OCI-LY7 (cell line): Measurements from ENCODE around the gene DDB1. TPM values are rescaled to one million over a fixed set of nuclear protein-coding genes. Genes with fewer than 3 reads are reported as not detected.

Experiments
- BruUV-seq: library from RNA; stranded (reverse); fragments of 400-500 nt; replicated peaks from 2 replicates; lab custom pipeline; 2021; lab: Mats Ljungman, UMichigan
- CTCF ChIA-PET: fragments of 300-600 bp; sonication (Branson Sonifier 250); formaldehyde crosslinking; loops from one replicate; lab custom pipeline; 2022; ENCODE audit warnings: antibody characterized with exemption; ENCODE audit not compliant: unreplicated experiment; lab: Charles Lee
- POLR2A ChIA-PET: fragments of 300-600 bp; sonication (Branson Sonifier 250); formaldehyde crosslinking; loops from one replicate; lab custom pipeline; 2022; ENCODE audit warnings: antibody characterized with exemption; lab: Charles Lee
- DNase-seq: peaks from one replicate; pipeline ENCODE4 v3.0.0-alpha.2; 2015; ENCODE audit warnings: low spot score
- H2AFZ ChIP-seq: fragments of 200-600 bp; sonication (generic), shearing (Covaris generic); 2 replicates; pipeline ENCODE4 v1.6.1; 2014; ENCODE audit warnings: mild to moderate bottlenecking, antibody characterized with exemption, low read length, moderate library complexity
- H3K27ac ChIP-seq: fragments of 200-600 bp; sonication (generic); 2 replicates; pipeline ENCODE4 v1.5.1; 2014; ENCODE audit warnings: mixed run types, low read depth, mild to moderate bottlenecking, moderate library complexity, low read length, inconsistent platforms; ENCODE audit not compliant: poor library complexity, severe bottlenecking
- H3K36me3 ChIP-seq: fragments of 200-600 bp; sonication (generic); 2 replicates; pipeline ENCODE4 v1.6.1; 2014; ENCODE audit warnings: mild to moderate bottlenecking, antibody characterized with exemption, low read length, moderate library complexity, mixed read lengths; ENCODE audit not compliant: insufficient read depth
- H3K4me1 ChIP-seq: fragments of 200-600 bp; sonication (generic); 2 replicates; pipeline ENCODE4 v1.5.1; 2014; ENCODE audit warnings: mild to moderate bottlenecking, low read length; ENCODE audit not compliant: insufficient read depth, poor library complexity, severe bottlenecking
- H3K4me2 ChIP-seq: fragments of 200-600 bp; sonication (generic); 2 replicates; pipeline ENCODE4 v1.6.1; 2014; ENCODE audit warnings: mild to moderate bottlenecking, low read length
- H3K4me3 ChIP-seq: fragments of 200-600 bp; sonication (generic); 2 replicates; pipeline ENCODE4 v1.5.1; 2014; ENCODE audit warnings: mild to moderate bottlenecking, low read depth, low read length; ENCODE audit not compliant: poor library complexity, severe bottlenecking
- H3K79me2 ChIP-seq: fragments of 200-600 bp; sonication (generic); 2 replicates; pipeline ENCODE4 v1.6.1; 2016; ENCODE audit warnings: low read depth, mild to moderate bottlenecking, low read length, moderate library complexity, mixed read lengths; ENCODE audit not compliant: insufficient read depth
- H3K9me2 ChIP-seq: fragments of 200-600 bp; sonication (generic); 2 replicates; pipeline ENCODE4 v1.6.1; 2016; ENCODE audit warnings: mild to moderate bottlenecking, low read length, mixed read lengths; ENCODE audit not compliant: insufficient read depth
- H3K9me3 ChIP-seq: fragments of 200-600 bp; sonication (generic); 2 replicates; pipeline ENCODE4 v1.6.1; 2014; ENCODE audit warnings: mild to moderate bottlenecking, mixed run types, low read length, mixed read lengths
- H4K20me1 ChIP-seq: fragments of 200-600 bp; sonication (generic); 2 replicates; pipeline ENCODE4 v1.6.1; 2014; ENCODE audit warnings: mild to moderate bottlenecking, antibody characterized with exemption, low read length, moderate library complexity, mixed read lengths; ENCODE audit not compliant: insufficient read depth
- EZH2phosphoT487 ChIP-seq: fragments of 200-600 bp; sonication (generic); IDR thresholded peaks from 2 replicates; pipeline ENCODE4 v1.6.1; 2018; ENCODE audit warnings: low read depth, borderline replicate concordance, mild to moderate bottlenecking, mixed run types, antibody characterized with exemption, low read length, moderate library complexity, mixed read lengths
- intact Hi-C: fragments of 100-400 bp; cut with micrococcal nuclease; formaldehyde crosslinking; loops from one replicate; pipeline ENCODE4 v1.10.0; 2022; ENCODE audit not compliant: unreplicated experiment
- total RNA-seq, 2 experiments: library from RNA; depleted of rRNA in 1 of 2; stranded (reverse); fragments of >200 nt in 1 of 2; shearing (Covaris generic) in 1 of 2; gene quantifications; 2 replicates each; pipeline ENCODE4 v1.2.3, GENCODE V29; 2014 to 2022
- TF ChIP-seq, protein P1 (sequence below): fragments of 200-600 bp; sonication (generic); conservative IDR thresholded peaks from 2 replicates; pipeline ENCODE4 v1.5.1; 2014; ENCODE audit warnings: mild to moderate bottlenecking, antibody characterized with exemption, low read length, moderate library complexity, mixed read lengths

The DDB1 gene
- total RNA-seq, 2 experiments from 2014 or later, result 194 to 225 TPM

DNA sequence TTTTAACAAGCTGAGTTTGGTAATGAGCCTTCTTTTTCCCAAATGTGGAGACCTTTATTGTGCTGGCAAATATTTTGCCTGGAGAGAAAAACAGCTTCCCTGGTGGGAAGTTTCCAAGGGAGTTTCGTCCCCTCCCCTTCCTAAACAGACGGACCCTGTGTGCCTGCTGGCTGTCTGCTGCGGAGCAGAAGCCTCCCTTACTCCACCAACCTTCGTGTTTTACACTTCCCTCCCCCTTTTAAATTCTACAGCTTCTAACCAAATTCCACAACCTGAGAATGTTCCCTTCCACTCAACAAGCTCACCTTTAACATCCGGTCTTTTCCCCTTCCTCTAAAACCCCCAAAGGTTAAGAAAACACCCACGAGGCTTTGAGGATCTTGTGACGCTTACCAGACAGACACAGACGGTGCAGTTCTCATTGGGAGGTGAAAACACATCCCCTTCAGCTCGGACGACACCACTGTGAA, 54.9 kb downstream of the DDB1 start:
- Histone ChIP-seq H3K9me3 (no peaks in the 10 kb centered on the region), H3K27ac (no peak overlapping the region), H3K79me2 (no peaks in the 10 kb centered on the region), H3K4me1 (no peaks in the 10 kb centered on the region), H3K9me2 (no peaks in the 10 kb centered on the region), H3K4me2 (no peak overlapping the region), H4K20me1 (no peaks in the 10 kb centered on the region), H3K4me3 (no peak overlapping the region), H3K36me3 (no peaks in the 10 kb centered on the region), H2AFZ (no peak overlapping the region)
- DNase-seq, result no peak
- no TSS peak for BruUV-seq
- CTCF ChIA-PET, result no interaction called here
- POLR2A ChIA-PET, result interaction anchor here (0.7 kb wide), 1 partner anchor 12 kb away, joined by 3 read pairs; no protein-coding TSS in a partner anchor
- TF ChIP-seq EZH2phosphoT487, result no peak
- TF ChIP-seq, protein P1, sequence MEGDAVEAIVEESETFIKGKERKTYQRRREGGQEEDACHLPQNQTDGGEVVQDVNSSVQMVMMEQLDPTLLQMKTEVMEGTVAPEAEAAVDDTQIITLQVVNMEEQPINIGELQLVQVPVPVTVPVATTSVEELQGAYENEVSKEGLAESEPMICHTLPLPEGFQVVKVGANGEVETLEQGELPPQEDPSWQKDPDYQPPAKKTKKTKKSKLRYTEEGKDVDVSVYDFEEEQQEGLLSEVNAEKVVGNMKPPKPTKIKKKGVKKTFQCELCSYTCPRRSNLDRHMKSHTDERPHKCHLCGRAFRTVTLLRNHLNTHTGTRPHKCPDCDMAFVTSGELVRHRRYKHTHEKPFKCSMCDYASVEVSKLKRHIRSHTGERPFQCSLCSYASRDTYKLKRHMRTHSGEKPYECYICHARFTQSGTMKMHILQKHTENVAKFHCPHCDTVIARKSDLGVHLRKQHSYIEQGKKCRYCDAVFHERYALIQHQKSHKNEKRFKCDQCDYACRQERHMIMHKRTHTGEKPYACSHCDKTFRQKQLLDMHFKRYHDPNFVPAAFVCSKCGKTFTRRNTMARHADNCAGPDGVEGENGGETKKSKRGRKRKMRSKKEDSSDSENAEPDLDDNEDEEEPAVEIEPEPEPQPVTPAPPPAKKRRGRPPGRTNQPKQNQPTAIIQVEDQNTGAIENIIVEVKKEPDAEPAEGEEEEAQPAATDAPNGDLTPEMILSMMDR, result no peak
- intact Hi-C loops, result no loop called here

DNA sequence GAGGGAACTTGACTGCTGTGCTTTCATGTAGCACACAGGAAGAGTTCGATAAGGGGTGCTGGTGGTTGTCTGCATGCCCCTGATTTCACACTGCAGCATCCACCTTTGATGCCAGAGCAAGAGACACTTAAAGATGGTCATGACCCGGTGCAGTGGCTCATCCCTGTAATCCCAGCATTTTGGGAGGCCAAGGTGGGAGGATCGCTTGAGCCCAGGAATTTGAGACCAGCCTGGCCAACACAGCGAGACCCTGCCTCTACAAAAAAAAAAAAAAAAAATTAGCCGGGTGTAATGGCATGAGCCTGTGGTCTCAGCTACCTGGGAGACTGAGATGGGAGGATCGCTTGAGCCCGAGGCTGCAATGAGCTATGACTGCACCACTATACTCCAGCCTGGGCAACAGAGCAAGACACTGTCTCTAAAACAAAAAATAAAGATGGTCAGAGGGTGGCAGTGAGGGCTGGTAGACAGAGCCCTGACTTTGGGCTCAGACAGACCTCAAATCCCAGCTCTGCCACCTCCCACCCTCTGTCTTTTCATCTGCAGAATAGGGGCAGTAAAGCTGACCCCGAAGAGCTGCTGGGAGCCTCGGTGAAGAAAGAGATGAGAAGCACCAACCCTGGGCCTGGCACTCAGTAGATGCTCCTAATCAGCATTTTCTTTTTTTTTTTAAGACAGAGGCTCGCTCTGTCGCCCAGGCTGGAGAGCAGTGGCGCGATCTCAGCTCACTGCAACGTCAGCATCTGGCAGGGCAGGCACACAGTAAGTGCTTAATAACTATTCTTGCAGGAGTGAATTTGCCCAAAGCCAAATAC, 55.5 kb downstream of the DDB1 start:
- no peaks in the 10 kb centered on the region for H4K20me1 ChIP-seq
- H3K9me3 ChIP-seq, result no peaks in the 10 kb centered on the region
- no peaks in the 10 kb centered on the region for H3K4me1 ChIP-seq
- no peak for DNase-seq
- ChIA-PET POLR2A (interaction anchor here (0.7 kb wide), 1 partner anchor 12 kb away, joined by 3 read pairs; no protein-coding TSS in a partner anchor), CTCF (no interaction called here)
- BruUV-seq, result no TSS peak
- no peak overlapping the region for H3K27ac ChIP-seq
- no peak overlapping the region for H3K4me2 ChIP-seq
- TF ChIP-seq, protein P1, result no peak
- TF ChIP-seq EZH2phosphoT487, result no peak
- H3K4me3 ChIP-seq, result no peak overlapping the region
- H3K9me2 ChIP-seq, result no peaks in the 10 kb centered on the region
- H3K36me3 ChIP-seq, result no peaks in the 10 kb centered on the region
- no peak overlapping the region for H2AFZ ChIP-seq
- intact Hi-C loops, result no loop called here
- H3K79me2 ChIP-seq, result no peaks in the 10 kb centered on the region

DNA sequence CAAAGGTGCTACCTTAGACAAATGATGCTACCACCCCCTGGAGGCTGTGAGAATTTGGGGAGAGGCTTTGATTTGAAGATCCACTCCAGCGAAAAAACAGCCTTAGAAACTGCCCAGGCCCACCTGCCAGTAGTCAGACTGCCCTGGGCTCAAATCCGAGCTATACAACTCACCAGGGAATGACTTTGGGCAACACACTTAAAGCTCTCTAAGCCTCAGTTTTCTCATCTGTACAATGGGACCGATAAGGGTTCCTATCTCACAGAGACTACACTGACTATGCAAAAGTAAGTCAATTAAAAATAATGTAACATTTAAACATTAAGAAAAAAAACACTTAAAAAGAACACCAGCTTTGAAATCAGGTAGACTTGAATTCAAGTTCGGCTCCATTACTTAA, 57.7 kb downstream of the DDB1 start:
- Histone ChIP-seq H3K36me3 (no peaks in the 10 kb centered on the region), H3K4me2 (no peak overlapping the region), H3K4me1 (no peaks in the 10 kb centered on the region), H3K4me3 (no peak overlapping the region), H3K79me2 (no peaks in the 10 kb centered on the region), H4K20me1 (no peaks in the 10 kb centered on the region), H3K9me2 (no peaks in the 10 kb centered on the region), H2AFZ (no peak overlapping the region), H3K9me3 (no peaks in the 10 kb centered on the region), H3K27ac (no peak overlapping the region)
- no peak for TF ChIP-seq EZH2phosphoT487
- TF ChIP-seq, protein P1, result 0 out of 2 replicates have a peak, but pooled peaks have one; percentile 19
- POLR2A ChIA-PET, result no interaction called here
- no TSS peak for BruUV-seq
- CTCF ChIA-PET, result no interaction called here
- intact Hi-C loops, result no loop called here
- DNase-seq, result no peak
